ENCODE data around the gene SURF1.

DNA sequence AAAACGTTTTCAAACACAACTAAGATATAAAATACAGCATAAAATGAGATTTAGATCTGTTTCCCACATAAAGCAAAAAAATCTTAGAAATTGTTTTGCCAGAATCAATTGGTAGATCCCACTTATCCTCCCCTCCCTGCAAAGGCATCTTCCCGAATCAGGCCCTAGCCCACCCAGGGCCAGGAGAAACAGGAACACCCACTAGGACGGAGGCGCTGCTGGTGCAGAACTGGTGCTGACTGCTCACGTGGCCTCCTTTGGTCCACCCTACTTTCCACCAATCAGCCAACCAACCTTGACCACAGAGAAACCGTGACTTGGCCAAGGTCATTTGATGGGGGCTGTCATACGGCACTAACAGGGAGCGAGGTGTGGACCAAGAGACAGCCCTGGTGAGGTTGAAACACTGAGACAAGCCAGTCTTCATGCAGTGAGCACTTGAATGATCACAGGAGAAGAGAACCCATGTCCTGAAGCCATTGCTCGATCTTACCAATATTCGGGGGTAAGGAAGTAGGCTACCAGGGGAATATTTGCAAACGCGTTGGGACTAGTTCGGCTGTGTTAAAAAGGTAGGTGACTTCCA, 5.3 kb upstream of the SURF1 start:
- TF ChIP-seq CTCF (conservative IDR thresholded peaks at IDR 0.05) (no peak), EZH2 (IDR thresholded peaks at IDR 0.05; ENCODE audit: low read depth) (no peak)

Data from PC-9 (cell line).